Stimulated activated CD8-positive, alpha-beta memory T cell treated with anti-CD3 and anti-CD28 coated beads, Interleukin-7, amount 100 ng/mL, for 48 hours (primary cell): ENCODE results near the gene ARHGEF28.
A peak's percentile ranks its signal among the peaks of the same experiment; 100 is the strongest.

ENCODE experiments used
- DNase-seq, 2 donors: peaks; one replicate each; pipeline ENCODE4 v3.0.0-alpha.2; 2020; ENCODE audit warnings: low read depth in 1 of 2; ENCODE audit errors: extremely low read depth in 1 of 2

Gene ARHGEF28

GRCh38 chr5:73625944-73626811 lies at the start of gene ARHGEF28:
ARHGEF28 (plus strand) TSS chr5:73626196; CDS start chr5:73684852, 58,656 bp downstream.
- DNase-seq = peak in 1 of 2 donors; percentile 8

- no peak for DNase-seq
Observed at GRCh38 chr5:73582285-73583145, 43.5 kb upstream of the ARHGEF28 start.

- no peak for DNase-seq
Observed at GRCh38 chr5:73587923-73588322, 38.1 kb upstream of the ARHGEF28 start.

GRCh38 chr5:73591102-73591695 lies 34.8 kb upstream of the ARHGEF28 start:
- DNase-seq = no peak

GRCh38 chr5:73591698-73592501 lies 34.1 kb upstream of the ARHGEF28 start:
- DNase-seq = no peak

GRCh38 chr5:73592551-73592950 lies 33.4 kb upstream of the ARHGEF28 start:
- DNase-seq = no peak

GRCh38 chr5:73596705-73597328 lies 29.2 kb upstream of the ARHGEF28 start:
- no peak for DNase-seq

- DNase-seq = no peak
Observed at GRCh38 chr5:73599380-73599779, 26.6 kb upstream of the ARHGEF28 start.

- DNase-seq = no peak
Observed at GRCh38 chr5:73603998-73604397, 22.0 kb upstream of the ARHGEF28 start.

- no peak for DNase-seq
Observed at GRCh38 chr5:73605223-73606087, 20.5 kb upstream of the ARHGEF28 start.

GRCh38 chr5:73606206-73606753 lies 19.7 kb upstream of the ARHGEF28 start:
- no peak for DNase-seq

- DNase-seq = no peak
Observed at GRCh38 chr5:73607228-73607627, 18.8 kb upstream of the ARHGEF28 start.

- DNase-seq = no peak
Observed at GRCh38 chr5:73612799-73613198, 13.2 kb upstream of the ARHGEF28 start.

- no peak for DNase-seq
Observed at GRCh38 chr5:73615085-73615484, 10.9 kb upstream of the ARHGEF28 start.

GRCh38 chr5:73615947-73616346 lies 10.0 kb upstream of the ARHGEF28 start:
- no peak for DNase-seq

- DNase-seq = no peak
Observed at GRCh38 chr5:73617510-73618279, 8.3 kb upstream of the ARHGEF28 start.

GRCh38 chr5:73619606-73620333 lies 6.2 kb upstream of the ARHGEF28 start:
- no peak for DNase-seq

- DNase-seq = no peak
Observed at GRCh38 chr5:73620334-73620687, 5.7 kb upstream of the ARHGEF28 start.
